Subcutaneous adipose tissue (tissue), 4 donors: Measurements from ENCODE around the gene SLC6A7. TPM values are rescaled to one million over a fixed set of nuclear protein-coding genes. Genes with fewer than 3 reads are reported as not detected.

Source experiments
- CTCF ChIP-seq: fragments of 450-650 bp; IDR thresholded peaks from one replicate; pipeline ENCODE4 v1.5.1; 2016; ENCODE audit warnings: low read depth, mild to moderate bottlenecking, control low read depth, antibody characterized with exemption, moderate library complexity
- total RNA-seq, 4 donors: library from RNA; depleted of rRNA; stranded (reverse); fragments of >200 nt; gene quantifications; one replicate each; pipeline ENCODE4 v1.1.0, GENCODE V29; 2016

Gene SLC6A7
- total RNA-seq, 4 donors from 2014 or later = 0.17 TPM; not detected in 3

GRCh38 chr5:150152636-150153462 lies 37.0 kb upstream of the SLC6A7 start:
- no peak for TF ChIP-seq CTCF

- no peak for TF ChIP-seq CTCF
Measured at GRCh38 chr5:150153483-150153882, 36.4 kb upstream of the SLC6A7 start.

- no peak for TF ChIP-seq CTCF
Measured at GRCh38 chr5:150153957-150154617, 35.8 kb upstream of the SLC6A7 start.

- TF ChIP-seq CTCF = no peak
Measured at GRCh38 chr5:150154618-150155128, 35.2 kb upstream of the SLC6A7 start.

GRCh38 chr5:150155258-150156026 lies 34.4 kb upstream of the SLC6A7 start, which contains the start of gene PDGFRB:
Gene PDGFRB (minus strand): TSS chr5:150155845. CDS start chr5:150137047, 18,798 bp downstream.
- no peak for TF ChIP-seq CTCF

GRCh38 chr5:150156027-150156368 lies 33.9 kb upstream of the SLC6A7 start:
- TF ChIP-seq CTCF = no peak

GRCh38 chr5:150156540-150156939 lies 33.3 kb upstream of the SLC6A7 start:
- TF ChIP-seq CTCF = no peak
